ENCODE results near the gene CCDC159.

DNA sequence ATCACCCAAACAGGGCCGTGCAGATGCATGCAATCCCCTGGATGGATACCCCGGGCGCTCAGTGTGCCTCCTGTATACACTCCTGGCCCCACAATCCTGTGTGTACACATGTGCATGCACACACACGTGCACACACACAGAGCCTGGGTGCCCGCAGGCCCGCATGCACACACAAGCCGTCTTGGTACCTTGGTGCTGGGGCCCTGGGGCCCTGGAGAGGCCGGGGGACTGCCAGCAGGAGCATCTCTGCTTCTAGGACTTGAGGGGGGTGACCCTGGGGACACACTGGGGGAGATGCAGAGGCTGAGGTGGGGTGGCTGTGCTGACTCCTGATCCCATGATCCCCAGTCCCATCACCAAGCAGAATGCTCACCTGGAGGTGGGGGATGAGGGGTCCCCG, 53.3 kb downstream of the CCDC159 start:
- TF ChIP-seq, protein P1, sequence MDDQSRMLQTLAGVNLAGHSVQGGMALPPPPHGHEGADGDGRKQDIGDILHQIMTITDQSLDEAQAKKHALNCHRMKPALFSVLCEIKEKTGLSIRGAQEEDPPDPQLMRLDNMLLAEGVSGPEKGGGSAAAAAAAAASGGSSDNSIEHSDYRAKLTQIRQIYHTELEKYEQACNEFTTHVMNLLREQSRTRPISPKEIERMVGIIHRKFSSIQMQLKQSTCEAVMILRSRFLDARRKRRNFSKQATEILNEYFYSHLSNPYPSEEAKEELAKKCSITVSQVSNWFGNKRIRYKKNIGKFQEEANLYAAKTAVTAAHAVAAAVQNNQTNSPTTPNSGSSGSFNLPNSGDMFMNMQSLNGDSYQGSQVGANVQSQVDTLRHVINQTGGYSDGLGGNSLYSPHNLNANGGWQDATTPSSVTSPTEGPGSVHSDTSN (CRISPR knock-in tag; IDR thresholded peaks at IDR 0.05; ENCODE audit: borderline replicate concordance): no peak
- TF ChIP-seq, protein P2, sequence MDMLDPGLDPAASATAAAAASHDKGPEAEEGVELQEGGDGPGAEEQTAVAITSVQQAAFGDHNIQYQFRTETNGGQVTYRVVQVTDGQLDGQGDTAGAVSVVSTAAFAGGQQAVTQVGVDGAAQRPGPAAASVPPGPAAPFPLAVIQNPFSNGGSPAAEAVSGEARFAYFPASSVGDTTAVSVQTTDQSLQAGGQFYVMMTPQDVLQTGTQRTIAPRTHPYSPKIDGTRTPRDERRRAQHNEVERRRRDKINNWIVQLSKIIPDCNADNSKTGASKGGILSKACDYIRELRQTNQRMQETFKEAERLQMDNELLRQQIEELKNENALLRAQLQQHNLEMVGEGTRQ (IDR thresholded peaks at IDR 0.05; ENCODE audit: low read depth, low read length): no peak
- TF ChIP-seq, protein P2 (CRISPR knock-in tag; IDR thresholded peaks at IDR 0.05; ENCODE audit: borderline replicate concordance): no peak
- TF ChIP-seq, protein P3, sequence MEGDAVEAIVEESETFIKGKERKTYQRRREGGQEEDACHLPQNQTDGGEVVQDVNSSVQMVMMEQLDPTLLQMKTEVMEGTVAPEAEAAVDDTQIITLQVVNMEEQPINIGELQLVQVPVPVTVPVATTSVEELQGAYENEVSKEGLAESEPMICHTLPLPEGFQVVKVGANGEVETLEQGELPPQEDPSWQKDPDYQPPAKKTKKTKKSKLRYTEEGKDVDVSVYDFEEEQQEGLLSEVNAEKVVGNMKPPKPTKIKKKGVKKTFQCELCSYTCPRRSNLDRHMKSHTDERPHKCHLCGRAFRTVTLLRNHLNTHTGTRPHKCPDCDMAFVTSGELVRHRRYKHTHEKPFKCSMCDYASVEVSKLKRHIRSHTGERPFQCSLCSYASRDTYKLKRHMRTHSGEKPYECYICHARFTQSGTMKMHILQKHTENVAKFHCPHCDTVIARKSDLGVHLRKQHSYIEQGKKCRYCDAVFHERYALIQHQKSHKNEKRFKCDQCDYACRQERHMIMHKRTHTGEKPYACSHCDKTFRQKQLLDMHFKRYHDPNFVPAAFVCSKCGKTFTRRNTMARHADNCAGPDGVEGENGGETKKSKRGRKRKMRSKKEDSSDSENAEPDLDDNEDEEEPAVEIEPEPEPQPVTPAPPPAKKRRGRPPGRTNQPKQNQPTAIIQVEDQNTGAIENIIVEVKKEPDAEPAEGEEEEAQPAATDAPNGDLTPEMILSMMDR (CRISPR knock-in tag; IDR thresholded peaks at IDR 0.05): no peak
- TF ChIP-seq, protein P4, sequence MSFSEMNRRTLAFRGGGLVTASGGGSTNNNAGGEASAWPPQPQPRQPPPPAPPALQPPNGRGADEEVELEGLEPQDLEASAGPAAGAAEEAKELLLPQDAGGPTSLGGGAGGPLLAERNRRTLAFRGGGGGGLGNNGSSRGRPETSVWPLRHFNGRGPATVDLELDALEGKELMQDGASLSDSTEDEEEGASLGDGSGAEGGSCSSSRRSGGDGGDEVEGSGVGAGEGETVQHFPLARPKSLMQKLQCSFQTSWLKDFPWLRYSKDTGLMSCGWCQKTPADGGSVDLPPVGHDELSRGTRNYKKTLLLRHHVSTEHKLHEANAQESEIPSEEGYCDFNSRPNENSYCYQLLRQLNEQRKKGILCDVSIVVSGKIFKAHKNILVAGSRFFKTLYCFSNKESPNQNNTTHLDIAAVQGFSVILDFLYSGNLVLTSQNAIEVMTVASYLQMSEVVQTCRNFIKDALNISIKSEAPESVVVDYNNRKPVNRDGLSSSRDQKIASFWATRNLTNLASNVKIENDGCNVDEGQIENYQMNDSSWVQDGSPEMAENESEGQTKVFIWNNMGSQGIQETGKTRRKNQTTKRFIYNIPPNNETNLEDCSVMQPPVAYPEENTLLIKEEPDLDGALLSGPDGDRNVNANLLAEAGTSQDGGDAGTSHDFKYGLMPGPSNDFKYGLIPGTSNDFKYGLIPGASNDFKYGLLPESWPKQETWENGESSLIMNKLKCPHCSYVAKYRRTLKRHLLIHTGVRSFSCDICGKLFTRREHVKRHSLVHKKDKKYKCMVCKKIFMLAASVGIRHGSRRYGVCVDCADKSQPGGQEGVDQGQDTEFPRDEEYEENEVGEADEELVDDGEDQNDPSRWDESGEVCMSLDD (CRISPR knock-in tag; IDR thresholded peaks at IDR 0.05; ENCODE audit: borderline replicate concordance): no peak
- TF ChIP-seq FOXK2 (IDR thresholded peaks at IDR 0.05) (no peak), EP300 (IDR thresholded peaks at IDR 0.05; ENCODE audit: low read depth in 2 of 2, low read length in 2 of 2) (no peak), EP300 (CRISPR knock-in tag; IDR thresholded peaks at IDR 0.05; ENCODE audit: borderline replicate concordance) (no peak), PCBP1 (IDR thresholded peaks at IDR 0.05; ENCODE audit: borderline replicate concordance, low read depth, low read length) (no peak), ZFP36 (IDR thresholded peaks at IDR 0.05; ENCODE audit: borderline replicate concordance, low read depth, low read length, partially characterized antibody) (no peak), ZNF235 (CRISPR knock-in tag; IDR thresholded peaks at IDR 0.05; ENCODE audit: borderline replicate concordance) (no peak)
- TF ChIP-seq, protein P5, sequence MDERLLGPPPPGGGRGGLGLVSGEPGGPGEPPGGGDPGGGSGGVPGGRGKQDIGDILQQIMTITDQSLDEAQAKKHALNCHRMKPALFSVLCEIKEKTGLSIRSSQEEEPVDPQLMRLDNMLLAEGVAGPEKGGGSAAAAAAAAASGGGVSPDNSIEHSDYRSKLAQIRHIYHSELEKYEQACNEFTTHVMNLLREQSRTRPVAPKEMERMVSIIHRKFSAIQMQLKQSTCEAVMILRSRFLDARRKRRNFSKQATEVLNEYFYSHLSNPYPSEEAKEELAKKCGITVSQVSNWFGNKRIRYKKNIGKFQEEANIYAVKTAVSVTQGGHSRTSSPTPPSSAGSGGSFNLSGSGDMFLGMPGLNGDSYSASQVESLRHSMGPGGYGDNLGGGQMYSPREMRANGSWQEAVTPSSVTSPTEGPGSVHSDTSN (CRISPR knock-in tag; IDR thresholded peaks at IDR 0.05): no peak
